GM19463 (cell line): ENCODE measurements around the gene SLC13A5.

Source experiments
- ATAC-seq: cut with Tn5 transposase; IDR thresholded peaks from one replicate; pipeline ENCODE4 v1.9.1; 2021; ENCODE audit warnings: mild to moderate bottlenecking, moderate library complexity; ENCODE audit not compliant: unreplicated experiment

Gene SLC13A5

GRCh38 chr17:6639586-6640535 lies 73.3 kb downstream of the SLC13A5 start:
- no peak for ATAC-seq

GRCh38 chr17:6639014-6639585 lies 74.1 kb downstream of the SLC13A5 start:
- ATAC-seq: no peak

- no peak for ATAC-seq
These were observed 74.9 kb downstream of the SLC13A5 start for GRCh38 chr17:6638046-6638908.

GRCh38 chr17:6637458-6637840 lies 75.7 kb downstream of the SLC13A5 start:
- ATAC-seq: no peak

DNA sequence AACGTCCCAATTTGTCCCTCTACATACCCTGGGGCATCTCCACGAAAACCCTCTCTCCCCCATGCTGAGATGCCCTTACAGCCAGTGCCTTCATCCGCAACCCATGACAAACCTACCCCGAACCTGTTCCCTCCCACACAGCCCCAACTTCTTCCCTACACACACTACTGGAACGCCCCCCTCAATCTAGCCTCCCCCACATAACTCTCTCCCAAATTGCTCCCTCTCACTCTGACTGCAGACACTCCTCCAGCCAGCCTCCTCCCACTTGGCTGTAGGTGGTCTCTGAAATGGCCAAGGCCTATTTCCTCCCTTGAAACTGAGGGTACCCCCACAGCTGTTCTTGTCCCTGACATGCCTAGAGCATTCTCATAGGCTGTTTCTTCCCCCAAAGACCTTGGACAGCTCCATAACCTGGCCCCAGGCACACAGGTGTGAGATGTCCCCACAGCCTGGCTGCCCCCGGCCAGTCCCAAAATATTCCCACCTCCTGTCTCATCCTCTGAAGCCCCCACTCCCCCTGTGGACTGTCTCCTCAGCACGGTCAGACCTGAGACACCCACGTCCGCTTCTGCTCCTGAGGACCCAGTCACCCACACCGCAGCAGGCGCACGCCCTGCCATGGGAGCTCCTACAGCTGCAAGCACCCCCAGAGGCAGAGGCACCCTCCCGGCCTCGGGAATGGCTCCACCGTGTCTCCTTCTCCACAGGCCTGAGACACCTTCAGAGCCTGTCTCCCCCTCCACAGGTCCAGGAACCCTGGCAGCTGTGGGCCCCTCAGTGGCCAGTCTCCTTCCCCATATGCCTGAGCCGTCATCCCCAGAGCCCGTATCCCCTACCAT lies 76.3 kb downstream of the SLC13A5 start:
- ATAC-seq: no peak

DNA sequence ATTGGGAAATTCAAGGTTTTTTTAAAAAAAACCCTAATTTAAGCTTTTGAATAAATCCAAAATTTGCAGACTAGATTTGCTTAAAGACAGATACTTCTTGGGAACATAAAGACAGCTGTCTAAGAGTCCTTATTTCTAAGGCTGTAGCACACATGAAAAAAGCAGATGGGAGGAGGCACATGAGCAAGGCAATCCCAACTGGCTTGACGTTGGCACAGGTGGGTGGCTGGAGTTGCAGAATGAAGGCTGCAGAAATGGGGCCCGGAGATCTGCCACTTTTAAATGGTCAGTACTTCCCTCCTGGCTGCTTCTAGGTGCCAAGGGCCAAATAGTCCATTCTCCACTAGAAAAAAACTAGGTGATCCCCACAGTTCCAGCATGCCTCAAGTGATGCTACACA lies 77.1 kb downstream of the SLC13A5 start:
- no peak for ATAC-seq
